ENCODE measurements around the gene CLDN20. TPM values are rescaled to one million over a fixed set of nuclear protein-coding genes. Genes with fewer than 3 reads are reported as not detected.
A peak's percentile ranks its signal among the peaks of the same experiment; 100 is the strongest.
"Not testable (repeated sequence)": the region's sequence is repeated elsewhere in the genome, so short reads cannot be mapped to it uniquely, and the experiment has no call there.

CLDN20 gene
- total RNA-seq, 2 donors from 2014 or later: not detected

GRCh38 chr6:155262655-155263054 is 1.2 kb upstream of the CLDN20 start:
- Histone ChIP-seq H3K36me3 (peaks cover 7% of the 10 kb centered on the region), H3K4me1 (ENCODE audit: control insufficient read depth in 1 of 2, low read depth in 2 of 2) (no peaks in the 10 kb centered on the region), H3K9me3 (no peaks in the 10 kb centered on the region), H3K4me3 (no peak overlapping the region), H3K27me3 (replicated peaks; ENCODE audit: insufficient read depth) (no peaks in the 10 kb centered on the region), H3K27ac (no peak overlapping the region)
- no peak for TF ChIP-seq CTCF (IDR thresholded peaks at IDR 0.05)
- no peak for DNase-seq (ENCODE audit: low spot score)
- ATAC-seq (ENCODE audit: insufficient number of reproducible peaks, low FRiP score, low read depth): no peak

GRCh38 chr6:155264693-155265320 is 994 bp downstream of the CLDN20 start:
- H3K27ac ChIP-seq: no peak overlapping the region

GRCh38 chr6:155265843-155266535 is 2.2 kb downstream of the CLDN20 start:
- H3K4me1 ChIP-seq (ENCODE audit: control insufficient read depth in 1 of 2, low read depth in 2 of 2): no peaks in the 10 kb centered on the region
- no peak for DNase-seq (ENCODE audit: low spot score)
- no peak overlapping the region for H3K27ac ChIP-seq
- no peaks in the 10 kb centered on the region for H3K36me3 ChIP-seq
- no peak overlapping the region for H3K4me3 ChIP-seq
- H3K27me3 ChIP-seq (replicated peaks; ENCODE audit: insufficient read depth): no peaks in the 10 kb centered on the region
- no peak for TF ChIP-seq CTCF (IDR thresholded peaks at IDR 0.05)
- no peak for ATAC-seq (ENCODE audit: insufficient number of reproducible peaks, low FRiP score, low read depth)
- no peaks in the 10 kb centered on the region for H3K9me3 ChIP-seq

More at GRCh38 chr6:155264693-155265320, 994 bp downstream of the CLDN20 start:
- Histone ChIP-seq H3K27me3 (replicated peaks; ENCODE audit: insufficient read depth) (no peaks in the 10 kb centered on the region), H3K4me1 (ENCODE audit: control insufficient read depth in 1 of 2, low read depth in 2 of 2) (no peaks in the 10 kb centered on the region), H3K36me3 (peaks cover 5% of the 10 kb centered on the region), H3K9me3 (no peaks in the 10 kb centered on the region), H3K4me3 (no peak overlapping the region)
- no peak for ATAC-seq (ENCODE audit: insufficient number of reproducible peaks, low FRiP score, low read depth)
- no peak for DNase-seq (ENCODE audit: low spot score)
- TF ChIP-seq CTCF (IDR thresholded peaks at IDR 0.05): no peak

DNA sequence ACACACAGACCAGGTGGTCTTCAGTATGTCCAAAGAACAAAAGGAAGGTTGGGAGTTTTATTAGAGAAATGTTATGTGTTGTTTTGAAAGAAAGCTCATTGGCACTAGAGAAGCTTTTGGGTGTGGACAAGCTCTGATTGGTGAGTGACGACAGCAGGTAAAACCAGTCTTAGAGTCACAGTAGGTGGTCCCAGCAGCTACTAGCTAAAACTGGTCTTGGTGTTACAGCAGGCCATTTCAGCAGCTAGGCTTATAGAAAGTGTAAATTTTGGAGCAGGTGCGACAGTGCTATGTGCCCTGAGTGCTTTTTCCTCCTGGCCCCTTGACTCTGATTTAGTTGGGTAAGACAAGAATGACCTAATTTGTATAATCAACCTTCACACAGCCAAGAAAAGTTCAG is 3.6 kb downstream of the CLDN20 start:
- H3K36me3 ChIP-seq: no peaks in the 10 kb centered on the region
- no peak for DNase-seq (ENCODE audit: low spot score)
- no peaks in the 10 kb centered on the region for H3K27me3 ChIP-seq (replicated peaks; ENCODE audit: insufficient read depth)
- TF ChIP-seq CTCF (IDR thresholded peaks at IDR 0.05): no peak
- no peaks in the 10 kb centered on the region for H3K9me3 ChIP-seq
- H3K4me1 ChIP-seq (ENCODE audit: control insufficient read depth in 1 of 2, low read depth in 2 of 2): peaks cover 3 to 7% of the 10 kb centered on the region in 2 donors
- H3K4me3 ChIP-seq: no peak overlapping the region
- no peak for ATAC-seq (ENCODE audit: insufficient number of reproducible peaks, low FRiP score, low read depth)
- H3K27ac ChIP-seq: no peak overlapping the region

- not testable (repeated sequence) for ATAC-seq (ENCODE audit: insufficient number of reproducible peaks, low FRiP score, low read depth); H3K27ac ChIP-seq; H3K4me3 ChIP-seq; H3K36me3 ChIP-seq; H3K9me3 ChIP-seq; H3K27me3 ChIP-seq (replicated peaks; ENCODE audit: insufficient read depth); DNase-seq (ENCODE audit: low spot score)
- peaks cover 11 to 16% of the 10 kb centered on the region in 2 donors for H3K4me1 ChIP-seq (ENCODE audit: control insufficient read depth in 1 of 2, low read depth in 2 of 2)
- peak; percentile 20 for TF ChIP-seq CTCF (IDR thresholded peaks at IDR 0.05)
Measured at GRCh38 chr6:155268088-155268867, 4.5 kb downstream of the CLDN20 start.

Data from thoracic aorta (tissue), 2 donors.